ENCODE measurements around the gene TMEM92. TPM values are rescaled to one million over a fixed set of nuclear protein-coding genes. Genes with fewer than 3 reads are reported as not detected.

Gene TMEM92
- total RNA-seq, 1 experiment from 2014 or later: 6.6 TPM

DNA sequence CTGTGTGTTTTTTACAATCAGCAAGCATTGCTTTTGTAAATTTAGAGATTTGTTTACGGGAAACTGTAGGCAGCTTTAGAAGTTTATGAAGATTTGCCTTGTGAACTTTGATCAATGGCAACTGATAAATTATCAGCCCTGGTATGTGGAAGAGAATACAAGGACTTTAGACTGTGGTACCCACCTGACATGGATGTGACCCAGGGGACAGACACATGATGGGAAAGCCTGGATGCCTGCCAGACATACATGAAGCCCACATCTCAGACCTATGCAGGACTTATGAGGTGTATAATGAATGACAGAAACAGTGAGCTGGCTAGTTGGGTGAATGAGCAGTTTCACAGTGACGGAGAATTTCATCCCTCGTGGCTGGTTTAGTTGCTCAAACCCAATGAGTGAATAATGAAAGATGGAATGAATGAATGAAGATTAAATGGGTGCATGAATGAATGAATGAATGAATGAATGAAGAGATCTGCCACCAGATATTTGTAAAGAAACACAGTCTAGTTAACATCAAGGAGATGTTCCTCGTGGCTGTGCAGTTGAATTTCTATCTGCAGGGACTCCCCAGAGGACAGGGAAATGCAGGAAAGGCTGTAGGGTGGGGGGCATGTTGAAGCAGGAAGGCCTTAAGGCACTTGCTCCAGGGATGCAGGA is 7.6 kb downstream of the TMEM92 start:
- no TSS peak for BruUV-seq (replicated peaks)
- DNase-seq (ENCODE audit: low read depth, low spot score): no peak
- H4K20me1 ChIP-seq (ENCODE audit: insufficient read depth): no peaks in the 10 kb centered on the region
- no peak overlapping the region for H3K4me3 ChIP-seq (replicated peaks in 1 of 2; ENCODE audit: low read depth in 1 of 2, low read length in 2 of 2)
- no peak overlapping the region for H2AFZ ChIP-seq (ENCODE audit: low read depth, low read length, poor library complexity, severe bottlenecking)
- ChIA-PET POLR2A (interaction anchor here (1.6 kb wide), 1 partner anchor 81 kb away, joined by 3 read pairs; no protein-coding TSS in a partner anchor), RAD21 (ENCODE audit: low non-redundant PET in 1 of 2, low total read pairs in 2 of 2, uncharacterized antibody in 2 of 2, unreplicated experiment in 2 of 2) (interaction anchor here in 1 of 2 experiments (1.3 kb wide), 1 partner anchor 16 kb away, joined by 4 read pairs; no protein-coding TSS in a partner anchor), CTCF (interaction anchor here (0.6 to 1.7 kb wide), 9 partner anchors 7 to 116 kb away, joined by 3 to 8 read pairs (median 5); partner anchors contain the start of gene TMEM92)
- no peaks in the 10 kb centered on the region for H3K9me2 ChIP-seq (ENCODE audit: insufficient read depth)
- H3K4me2 ChIP-seq (ENCODE audit: low read length): no peak overlapping the region
- intact Hi-C loops (cut with micrococcal nuclease): no loop called here
- H3K27ac ChIP-seq (ENCODE audit: low read depth, low read length): no peak overlapping the region
- no peaks in the 10 kb centered on the region for H3K9me3 ChIP-seq (ENCODE audit: control insufficient read depth in 1 of 2, insufficient read depth in 1 of 2, low read depth in 1 of 2, low read length in 2 of 2)
- H3K9ac ChIP-seq (ENCODE audit: low read length): no peak overlapping the region
- peaks cover 23 to 35% of the 10 kb centered on the region in 2 experiments for H3K4me1 ChIP-seq (ENCODE audit: control insufficient read depth in 1 of 2, insufficient read depth in 2 of 2, low read length in 2 of 2)
- no peaks in the 10 kb centered on the region for H3K27me3 ChIP-seq (ENCODE audit: insufficient read depth, low read length)
- H3K79me2 ChIP-seq (ENCODE audit: insufficient read depth, low read length): no peaks in the 10 kb centered on the region
- H3K36me3 ChIP-seq (ENCODE audit: control insufficient read depth in 1 of 2, insufficient read depth in 2 of 2, low read length in 2 of 2): no peaks in the 10 kb centered on the region
- no peak for ATAC-seq
- TF ChIP-seq POLR2A (IDR thresholded peaks at IDR 0.05; ENCODE audit: borderline replicate concordance, extremely low read depth, insufficient read depth, insufficient read length) (no peak), EZH2phosphoT487 (IDR thresholded peaks at IDR 0.05; ENCODE audit: borderline replicate concordance) (no peak), YY1 (IDR thresholded peaks at IDR 0.05; ENCODE audit: extremely low read depth, insufficient replicate concordance, low read depth, low read length) (no peak), SIN3A (IDR thresholded peaks at IDR 0.05; ENCODE audit: low read depth) (no peak), FOSL1 (IDR thresholded peaks at IDR 0.05; ENCODE audit: low read depth) (no peak), TCF7L2 (IDR thresholded peaks at IDR 0.05; ENCODE audit: borderline replicate concordance, extremely low read depth, insufficient read depth, insufficient read length) (no peak)
- TF ChIP-seq, protein P1, sequence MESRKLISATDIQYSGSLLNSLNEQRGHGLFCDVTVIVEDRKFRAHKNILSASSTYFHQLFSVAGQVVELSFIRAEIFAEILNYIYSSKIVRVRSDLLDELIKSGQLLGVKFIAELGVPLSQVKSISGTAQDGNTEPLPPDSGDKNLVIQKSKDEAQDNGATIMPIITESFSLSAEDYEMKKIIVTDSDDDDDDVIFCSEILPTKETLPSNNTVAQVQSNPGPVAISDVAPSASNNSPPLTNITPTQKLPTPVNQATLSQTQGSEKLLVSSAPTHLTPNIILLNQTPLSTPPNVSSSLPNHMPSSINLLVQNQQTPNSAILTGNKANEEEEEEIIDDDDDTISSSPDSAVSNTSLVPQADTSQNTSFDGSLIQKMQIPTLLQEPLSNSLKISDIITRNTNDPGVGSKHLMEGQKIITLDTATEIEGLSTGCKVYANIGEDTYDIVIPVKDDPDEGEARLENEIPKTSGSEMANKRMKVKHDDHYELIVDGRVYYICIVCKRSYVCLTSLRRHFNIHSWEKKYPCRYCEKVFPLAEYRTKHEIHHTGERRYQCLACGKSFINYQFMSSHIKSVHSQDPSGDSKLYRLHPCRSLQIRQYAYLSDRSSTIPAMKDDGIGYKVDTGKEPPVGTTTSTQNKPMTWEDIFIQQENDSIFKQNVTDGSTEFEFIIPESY (IDR thresholded peaks at IDR 0.05; ENCODE audit: extremely low read depth, insufficient replicate concordance, low read length): no peak
